DND-41 (cell line): ENCODE results near the gene LRRC27.

Source experiments
- CTCF ChIP-seq: IDR thresholded peaks from 2 replicates; pipeline ENCODE4 v1.5.1; 2012; ENCODE audit warnings: borderline replicate concordance, low read length, moderate library complexity, mild to moderate bottlenecking; ENCODE audit not compliant: poor library complexity, severe bottlenecking; ENCODE audit errors: extremely low read depth
- EZH2 ChIP-seq: IDR thresholded peaks from 3 replicates; pipeline ENCODE4 v1.6.1; 2012; ENCODE audit warnings: borderline replicate concordance, low read depth, mild to moderate bottlenecking, moderate library complexity, low read length, inconsistent platforms; ENCODE audit not compliant: severe bottlenecking

- TF ChIP-seq EZH2 (no peak), CTCF (no peak)
Observed at GRCh38 chr10:132381741-132382140, 49.7 kb downstream of the LRRC27 start.
